Glutamatergic neuron (in vitro differentiated cells): Measurements from ENCODE around the gene CADM2. TPM values are rescaled to one million over a fixed set of nuclear protein-coding genes. Genes with fewer than 3 reads are reported as not detected.

Experiments used
- DNase-seq: peaks from one replicate; pipeline ENCODE4 v3.0.0; 2022
- H3K27ac Mint-ChIP-seq: one replicate; pipeline ENCODE4 v1.8.0; 2020; ENCODE audit warnings: mild to moderate bottlenecking, mixed read lengths, inconsistent platforms; ENCODE audit not compliant: unreplicated experiment
- H3K27me3 Mint-ChIP-seq: one replicate; pipeline ENCODE4 v1.8.0; 2020; ENCODE audit warnings: mild to moderate bottlenecking, moderate library complexity, mixed read lengths, inconsistent platforms; ENCODE audit not compliant: unreplicated experiment
- H3K36me3 Mint-ChIP-seq: one replicate; pipeline ENCODE4 v1.8.0; 2020; ENCODE audit warnings: mild to moderate bottlenecking, mixed read lengths, inconsistent platforms; ENCODE audit not compliant: unreplicated experiment
- H3K4me1 Mint-ChIP-seq: one replicate; pipeline ENCODE4 v1.8.0; 2020; ENCODE audit warnings: mild to moderate bottlenecking, low read depth, mixed read lengths, inconsistent platforms; ENCODE audit not compliant: unreplicated experiment
- H3K4me3 Mint-ChIP-seq: one replicate; pipeline ENCODE4 v1.8.0; 2020; ENCODE audit warnings: mild to moderate bottlenecking, mixed read lengths, inconsistent platforms; ENCODE audit not compliant: unreplicated experiment
- H3K9me3 Mint-ChIP-seq: one replicate; pipeline ENCODE4 v1.8.0; 2020; ENCODE audit warnings: mild to moderate bottlenecking, moderate library complexity, mixed read lengths, inconsistent platforms; ENCODE audit not compliant: unreplicated experiment
- CTCF ChIP-seq: fragments of 200-600 bp; sonication (generic); IDR thresholded peaks from one replicate; pipeline ENCODE4 v1.5.0; 2021; ENCODE audit not compliant: partially characterized antibody, unreplicated experiment
- total RNA-seq: library from RNA; stranded (reverse); fragmentation: NEBNext Ultra II Directional; extraction: Animal tissue kit (Norgen Biotek cat#: 25700); gene quantifications from one replicate; pipeline ENCODE4 v1.2.1, GENCODE V29; 2021; ENCODE audit not compliant: unreplicated experiment

CADM2 gene
- total RNA-seq, 1 donor from 2014 or later: 233 TPM

GRCh38 chr3:85355572-85355971 is 396.8 kb downstream of the CADM2 start:
- Mint-ChIP-seq H3K9me3 (peaks cover under 1% of the 10 kb centered on the region), H3K27me3 (no peaks in the 10 kb centered on the region), H3K4me3 (no peak overlapping the region), H3K27ac (no peak overlapping the region), H3K36me3 (no peaks in the 10 kb centered on the region), H3K4me1 (peaks cover 2% of the 10 kb centered on the region)
- DNase-seq: no peak
- no peak for TF ChIP-seq CTCF

GRCh38 chr3:85360742-85361387 is 402.1 kb downstream of the CADM2 start:
- Mint-ChIP-seq H3K4me1 (peaks cover 7% of the 10 kb centered on the region), H3K27ac (no peak overlapping the region), H3K9me3 (peaks cover 2% of the 10 kb centered on the region), H3K4me3 (no peak overlapping the region), H3K36me3 (no peaks in the 10 kb centered on the region), H3K27me3 (no peaks in the 10 kb centered on the region)
- peak; percentile 34 for TF ChIP-seq CTCF
- DNase-seq: peak; percentile 71

- Mint-ChIP-seq H3K27ac (no peak overlapping the region), H3K36me3 (no peaks in the 10 kb centered on the region), H3K27me3 (no peaks in the 10 kb centered on the region), H3K4me3 (no peak overlapping the region), H3K9me3 (peaks cover 3% of the 10 kb centered on the region), H3K4me1 (peaks cover 7% of the 10 kb centered on the region)
- no peak for DNase-seq
- TF ChIP-seq CTCF: no peak
Measured at GRCh38 chr3:85364296-85364909, 405.6 kb downstream of the CADM2 start.

GRCh38 chr3:85370341-85370740 is 411.6 kb downstream of the CADM2 start:
- H3K36me3 Mint-ChIP-seq: no peaks in the 10 kb centered on the region
- H3K27ac Mint-ChIP-seq: no peak overlapping the region
- no peak for TF ChIP-seq CTCF
- DNase-seq: no peak
- H3K9me3 Mint-ChIP-seq: peaks cover 1% of the 10 kb centered on the region
- H3K27me3 Mint-ChIP-seq: no peaks in the 10 kb centered on the region
- no peaks in the 10 kb centered on the region for H3K4me1 Mint-ChIP-seq
- no peak overlapping the region for H3K4me3 Mint-ChIP-seq

GRCh38 chr3:85376131-85376530 is 417.3 kb downstream of the CADM2 start:
- no peak for TF ChIP-seq CTCF
- H3K27ac Mint-ChIP-seq: no peak overlapping the region
- no peak overlapping the region for H3K4me3 Mint-ChIP-seq
- H3K36me3 Mint-ChIP-seq: no peaks in the 10 kb centered on the region
- no peaks in the 10 kb centered on the region for H3K4me1 Mint-ChIP-seq
- DNase-seq: no peak
- no peaks in the 10 kb centered on the region for H3K27me3 Mint-ChIP-seq
- no peaks in the 10 kb centered on the region for H3K9me3 Mint-ChIP-seq
